Measurements from ENCODE around the gene SMARCAD1. TPM values are rescaled to one million over a fixed set of nuclear protein-coding genes. Genes with fewer than 3 reads are reported as not detected.

The SMARCAD1 gene
- total RNA-seq, 4 donors from 2014 or later = 17.7 to 25.4 (median 21.0) TPM

GRCh38 chr4:94171616-94172015 is 36.0 kb upstream of the SMARCAD1 start:
- TF ChIP-seq CTCF (IDR thresholded peaks at IDR 0.05; ENCODE audit: low read depth) = no peak

GRCh38 chr4:94175553-94176261 is 32.0 kb upstream of the SMARCAD1 start:
- TF ChIP-seq CTCF (IDR thresholded peaks at IDR 0.05; ENCODE audit: low read depth) = no peak

GRCh38 chr4:94177822-94178221 is 29.8 kb upstream of the SMARCAD1 start:
- no peak for TF ChIP-seq CTCF (IDR thresholded peaks at IDR 0.05; ENCODE audit: low read depth)

GRCh38 chr4:94181815-94182214 is 25.9 kb upstream of the SMARCAD1 start:
- no peak for TF ChIP-seq CTCF (IDR thresholded peaks at IDR 0.05; ENCODE audit: low read depth)

- TF ChIP-seq CTCF (IDR thresholded peaks at IDR 0.05; ENCODE audit: low read depth) = no peak
These were observed 4.9 kb upstream of the SMARCAD1 start for GRCh38 chr4:94202769-94203168.

- TF ChIP-seq CTCF (IDR thresholded peaks at IDR 0.05; ENCODE audit: low read depth) = no peak
These were observed 601 bp downstream of the SMARCAD1 start for GRCh38 chr4:94208266-94208665.

- TF ChIP-seq CTCF (IDR thresholded peaks at IDR 0.05; ENCODE audit: low read depth) = no peak
These were observed 1.3 kb downstream of the SMARCAD1 start for GRCh38 chr4:94208918-94209317.

Measured in subcutaneous adipose tissue (tissue), 4 donors.